ENCODE results near the gene ZFAND3.

The ZFAND3 gene

GRCh38 chr6:38134704-38135088 is 315.2 kb downstream of the ZFAND3 start:
- no peak for DNase-seq (ENCODE audit: low read depth)

GRCh38 chr6:38136547-38136946 is 317.0 kb downstream of the ZFAND3 start:
- no peak for DNase-seq (ENCODE audit: low read depth)

- no peak for DNase-seq (ENCODE audit: low read depth)
Observed at GRCh38 chr6:38137608-38138265, 318.2 kb downstream of the ZFAND3 start.

GRCh38 chr6:38138374-38138773 is 318.8 kb downstream of the ZFAND3 start:
- DNase-seq (ENCODE audit: low read depth): no peak

- DNase-seq (ENCODE audit: low read depth): no peak
Observed at GRCh38 chr6:38141085-38141484, 321.6 kb downstream of the ZFAND3 start.

GRCh38 chr6:38141716-38142115 is 322.2 kb downstream of the ZFAND3 start:
- DNase-seq (ENCODE audit: low read depth): no peak

- no peak for DNase-seq (ENCODE audit: low read depth)
Observed at GRCh38 chr6:38142178-38142902, 322.8 kb downstream of the ZFAND3 start.

- DNase-seq (ENCODE audit: low read depth): no peak
Observed at GRCh38 chr6:38143191-38144150, 323.9 kb downstream of the ZFAND3 start.

- no peak for DNase-seq (ENCODE audit: low read depth)
Observed at GRCh38 chr6:38144365-38144945, 324.9 kb downstream of the ZFAND3 start.

GRCh38 chr6:38146021-38146733 is 326.6 kb downstream of the ZFAND3 start:
- no peak for DNase-seq (ENCODE audit: low read depth)

- DNase-seq (ENCODE audit: low read depth): no peak
Observed at GRCh38 chr6:38146734-38147027, 327.2 kb downstream of the ZFAND3 start.

- DNase-seq (ENCODE audit: low read depth): no peak
Observed at GRCh38 chr6:38148606-38149005, 329.1 kb downstream of the ZFAND3 start.

- DNase-seq (ENCODE audit: low read depth): no peak
Observed at GRCh38 chr6:38149531-38149930, 330.0 kb downstream of the ZFAND3 start.

- DNase-seq (ENCODE audit: low read depth): no peak
Observed at GRCh38 chr6:38150021-38150420, 330.5 kb downstream of the ZFAND3 start.

GRCh38 chr6:38150681-38151296 is 331.3 kb downstream of the ZFAND3 start:
- DNase-seq (ENCODE audit: low read depth): no peak

- DNase-seq (ENCODE audit: low read depth): no peak
Observed at GRCh38 chr6:38151580-38152500, 332.3 kb downstream of the ZFAND3 start.

- no peak for DNase-seq (ENCODE audit: low read depth)
Observed at GRCh38 chr6:38152620-38153019, 333.1 kb downstream of the ZFAND3 start.

GRCh38 chr6:38153076-38153797 is 333.7 kb downstream of the ZFAND3 start:
- DNase-seq (ENCODE audit: low read depth): no peak

- no peak for DNase-seq (ENCODE audit: low read depth)
Observed at GRCh38 chr6:38153798-38154345, 334.3 kb downstream of the ZFAND3 start.

Measured in activated T-helper 1 cell treated with Interleukin-2 at 50 U/mL for 16 hours (primary cell).